HS-5 (cell line): Measurements from ENCODE around the gene PARP4.
"Not testable (repeated sequence)": the region's sequence is repeated elsewhere in the genome, so short reads cannot be mapped to it uniquely, and the experiment has no call there.

Source experiments
- DNase-seq: peaks from one replicate; pipeline ENCODE4 v3.0.0-alpha.2; 2012; ENCODE audit warnings: low read depth

The PARP4 gene

DNA sequence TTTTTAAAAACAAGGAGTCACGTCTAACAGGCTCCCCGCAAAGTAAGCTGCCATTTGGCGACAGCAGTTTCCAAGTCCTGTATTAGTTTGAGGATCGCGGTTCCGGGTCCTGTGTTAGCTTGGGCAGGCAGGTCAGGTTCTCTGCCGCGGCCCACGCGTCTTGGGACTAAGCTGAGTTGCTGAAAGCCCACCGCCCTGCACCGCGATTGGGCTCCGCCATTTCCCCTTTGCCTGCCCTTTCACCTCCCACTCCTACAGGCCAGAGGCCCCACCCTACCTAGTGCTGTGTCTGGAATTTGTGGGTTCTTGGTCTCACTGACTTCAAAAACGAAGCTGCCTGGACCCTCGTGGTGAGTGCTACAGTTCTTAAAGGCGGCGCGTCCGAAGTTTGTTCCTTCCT, 6.8 kb downstream of the PARP4 start:
- no peak for DNase-seq

DNA sequence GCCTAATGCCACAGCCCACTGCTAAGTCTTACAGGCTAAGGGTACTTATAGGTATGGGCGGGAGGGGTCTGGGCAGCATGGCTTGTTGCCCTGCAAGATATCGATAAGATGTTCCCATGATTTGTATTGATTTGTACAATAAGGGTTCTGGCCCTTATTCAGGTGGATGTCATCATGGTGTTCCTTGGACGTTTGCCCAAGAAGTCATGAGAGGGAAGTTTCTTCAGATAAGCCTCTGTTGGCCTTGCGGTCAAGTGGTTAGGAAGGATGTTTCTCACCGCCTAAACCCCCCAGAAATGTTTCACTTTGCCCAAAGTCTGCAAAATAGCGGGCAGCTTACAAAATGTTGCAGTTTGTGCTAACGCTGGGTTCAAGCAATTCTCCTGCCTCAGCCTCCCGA, 7.3 kb downstream of the PARP4 start:
- DNase-seq, result no peak

DNA sequence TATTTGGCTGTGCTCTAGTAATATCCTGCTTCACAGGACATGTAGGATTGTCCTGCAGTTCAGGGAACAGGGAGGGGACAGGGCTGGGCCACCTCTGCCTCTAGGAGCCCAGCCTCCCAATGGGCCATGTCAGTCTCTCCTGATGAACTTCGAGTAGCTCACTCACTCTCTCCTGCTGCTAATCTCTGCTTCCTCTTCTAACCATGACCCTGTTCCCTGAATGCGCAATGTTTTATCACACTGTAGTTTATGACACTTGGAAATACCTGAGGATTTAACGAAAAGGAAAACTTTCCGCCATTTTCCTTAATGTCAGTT, 9.2 kb downstream of the PARP4 start:
- no peak for DNase-seq

DNA sequence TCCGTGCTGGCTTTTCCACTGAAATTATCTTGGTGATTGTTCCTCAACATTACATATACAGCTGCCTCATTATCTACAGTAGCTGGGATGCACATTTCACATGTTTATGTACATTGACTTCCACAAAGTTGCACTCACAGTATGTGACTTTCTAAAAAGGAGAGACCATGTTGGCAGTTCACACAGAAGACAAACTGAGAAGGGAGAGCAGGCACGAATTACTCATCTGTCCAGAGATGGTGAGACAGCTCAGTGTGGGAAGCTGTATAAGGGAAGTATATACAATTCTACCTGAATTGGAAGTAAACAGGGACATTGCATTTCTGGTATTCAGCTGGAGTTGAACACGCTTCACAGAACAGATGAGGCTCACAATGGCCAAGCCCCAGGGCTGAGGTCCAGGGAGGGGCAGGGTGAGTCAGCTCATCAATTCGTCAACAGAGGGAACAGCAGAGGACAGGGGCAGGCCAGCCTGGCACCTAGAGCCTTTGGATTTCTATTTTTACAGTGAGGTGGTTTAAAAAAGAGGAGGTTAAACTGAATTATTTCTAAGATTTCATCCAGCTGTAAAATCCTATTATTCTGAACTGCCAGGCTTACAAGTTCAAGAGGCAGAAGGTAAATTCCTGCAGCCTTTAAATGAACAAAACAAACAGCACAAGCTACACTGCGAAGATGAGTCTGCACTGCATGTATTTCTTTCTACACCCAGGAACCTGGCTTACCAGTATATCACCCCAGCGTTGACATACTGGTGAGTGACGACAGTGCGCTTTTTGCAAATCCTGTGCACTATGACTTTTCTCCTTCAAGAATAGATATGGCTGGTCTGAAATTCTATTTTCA, 9.8 kb downstream of the PARP4 start:
- DNase-seq, result no peak

DNA sequence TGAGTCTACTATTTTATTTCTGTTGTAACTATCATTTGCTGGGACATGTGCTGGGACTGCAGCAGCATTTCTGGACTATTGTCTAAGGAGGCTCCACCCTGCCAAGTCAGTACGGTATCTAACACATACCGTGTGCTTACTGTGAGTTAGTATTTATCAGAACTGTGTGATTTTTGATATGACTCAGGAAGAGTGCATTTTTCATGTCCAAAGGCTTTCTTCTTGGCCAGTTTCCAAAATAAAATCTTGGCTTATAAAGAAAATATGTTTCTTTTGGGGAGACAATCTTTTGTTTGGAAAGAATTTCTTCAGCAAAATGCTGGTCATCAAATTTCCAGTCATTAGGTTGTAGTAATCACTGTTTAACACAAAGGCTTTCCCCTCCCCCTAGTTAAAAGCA, 11.6 kb downstream of the PARP4 start:
- DNase-seq, result peak; percentile 34

DNA sequence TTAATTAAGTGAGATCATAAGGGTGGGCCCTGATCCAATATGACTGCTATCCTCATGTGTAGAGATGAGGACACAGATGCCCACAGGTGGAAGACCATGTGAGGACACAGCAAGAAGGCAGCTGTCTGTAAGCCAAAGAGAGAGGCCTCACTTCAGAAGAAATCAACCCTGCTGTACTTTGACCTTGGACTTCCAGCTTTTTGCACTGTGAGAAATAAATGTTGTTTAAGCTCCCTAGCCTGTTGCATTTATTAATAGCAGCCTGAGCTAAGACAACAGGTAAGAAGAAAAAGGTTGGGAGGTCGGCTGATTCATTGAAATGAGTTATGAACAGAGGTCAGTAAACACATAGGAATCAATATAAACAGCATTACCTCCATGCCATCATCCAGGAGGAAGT, 14.8 kb downstream of the PARP4 start:
- no peak for DNase-seq

DNA sequence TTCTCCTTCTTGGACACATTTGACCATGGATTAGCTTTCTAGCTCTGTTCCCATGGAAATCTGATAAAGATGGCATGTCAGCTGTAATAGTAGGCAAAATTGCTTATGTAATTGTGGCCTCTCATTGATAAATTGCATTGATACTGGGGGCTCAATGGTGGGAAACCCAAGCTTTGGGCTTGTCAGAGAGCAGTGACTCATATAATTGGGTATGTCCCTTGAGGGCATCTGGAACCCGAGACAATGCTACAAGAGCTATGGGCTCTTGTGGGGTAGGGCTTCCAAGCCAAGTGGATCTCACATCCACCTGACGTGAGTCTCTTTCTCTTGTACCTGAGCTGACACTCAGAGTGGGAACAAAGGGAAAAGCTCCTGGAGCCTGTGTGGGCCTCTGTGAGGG, 16.3 kb downstream of the PARP4 start:
- DNase-seq, result not testable (repeated sequence)

DNA sequence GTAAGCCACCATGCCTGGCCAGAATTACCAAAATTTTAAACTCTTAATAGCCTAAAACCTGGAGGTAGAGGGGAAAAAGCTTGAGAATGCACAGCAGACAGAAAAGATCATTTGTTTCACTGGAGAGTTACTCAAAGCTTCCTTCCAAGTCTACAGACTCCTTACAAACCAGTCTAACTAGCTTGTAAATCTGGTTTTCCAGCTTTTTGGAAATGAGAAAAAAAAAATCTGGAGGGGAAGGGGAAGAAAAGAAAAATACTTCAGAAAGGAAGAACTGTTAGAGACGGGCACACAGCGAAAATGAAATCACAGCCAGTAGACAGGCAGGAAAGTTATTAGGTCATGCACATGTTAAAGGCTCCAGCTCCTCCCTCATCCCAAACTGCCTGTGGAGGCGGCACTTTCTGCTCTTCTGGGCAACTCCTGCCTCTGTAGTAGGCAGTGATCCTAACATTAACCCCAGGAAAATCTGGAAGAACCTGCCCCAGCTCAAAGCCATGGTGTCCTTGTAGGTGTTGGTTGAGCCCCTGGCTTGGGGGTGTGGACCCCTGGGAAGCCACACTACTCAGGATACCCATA, 17.3 kb downstream of the PARP4 start:
- no peak for DNase-seq

DNA sequence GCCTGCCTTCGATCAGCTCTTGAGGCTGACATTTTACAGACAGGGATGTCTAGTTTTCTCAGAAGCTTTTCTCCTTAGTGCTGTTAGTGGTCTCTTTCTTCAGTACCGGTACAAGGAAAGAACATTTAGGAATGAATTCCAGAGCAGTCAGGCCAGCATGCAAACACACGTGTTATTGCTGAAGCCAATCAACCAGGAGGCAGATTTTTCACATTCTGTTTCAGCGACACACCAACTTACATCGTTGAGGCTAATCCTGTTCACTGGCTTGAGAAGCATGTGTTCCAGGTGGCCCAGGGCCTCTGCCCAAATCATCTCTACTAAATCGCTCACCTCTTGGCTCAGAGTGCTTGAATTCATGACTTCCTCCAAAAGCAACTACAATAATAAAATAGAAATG, 19.2 kb downstream of the PARP4 start:
- no peak for DNase-seq

DNA sequence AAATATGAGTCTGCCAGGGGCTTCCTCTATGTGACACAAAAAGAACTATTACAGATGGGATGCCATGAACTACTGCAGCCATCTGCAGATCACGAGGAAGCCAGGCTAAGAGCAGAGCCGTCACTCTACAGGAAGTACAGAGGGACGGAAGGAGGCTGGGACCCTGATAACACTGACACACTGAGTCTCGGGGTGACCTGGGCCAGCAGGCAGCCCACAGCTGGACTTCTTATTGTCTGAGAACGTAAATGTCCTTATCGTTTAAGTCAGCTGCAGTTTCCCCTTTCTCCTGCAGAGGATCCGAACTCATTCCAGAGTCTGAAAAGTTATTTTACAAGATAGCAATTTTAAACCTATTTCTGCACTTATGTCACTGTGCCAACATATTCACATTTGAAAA, 20.7 kb downstream of the PARP4 start:
- no peak for DNase-seq

DNA sequence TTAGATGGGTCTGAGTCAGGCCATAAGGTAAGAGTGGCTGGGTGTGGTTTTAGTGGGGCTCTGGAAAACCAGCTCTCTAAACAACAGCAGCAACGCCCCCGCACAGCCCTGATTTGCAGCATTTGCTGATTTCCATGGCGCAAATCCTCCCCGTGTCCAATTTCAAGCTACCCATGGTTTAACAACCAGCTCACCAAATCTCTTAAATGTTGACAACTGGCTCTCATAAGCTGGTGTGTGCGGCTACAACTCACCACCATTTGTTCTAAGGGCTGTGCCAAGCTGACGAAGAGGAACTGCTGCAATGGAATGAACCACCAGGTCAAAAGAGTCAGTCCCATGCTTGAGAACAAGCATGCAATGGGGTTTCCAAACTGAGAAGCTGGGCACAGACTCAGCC, 22.9 kb downstream of the PARP4 start:
- no peak for DNase-seq

DNA sequence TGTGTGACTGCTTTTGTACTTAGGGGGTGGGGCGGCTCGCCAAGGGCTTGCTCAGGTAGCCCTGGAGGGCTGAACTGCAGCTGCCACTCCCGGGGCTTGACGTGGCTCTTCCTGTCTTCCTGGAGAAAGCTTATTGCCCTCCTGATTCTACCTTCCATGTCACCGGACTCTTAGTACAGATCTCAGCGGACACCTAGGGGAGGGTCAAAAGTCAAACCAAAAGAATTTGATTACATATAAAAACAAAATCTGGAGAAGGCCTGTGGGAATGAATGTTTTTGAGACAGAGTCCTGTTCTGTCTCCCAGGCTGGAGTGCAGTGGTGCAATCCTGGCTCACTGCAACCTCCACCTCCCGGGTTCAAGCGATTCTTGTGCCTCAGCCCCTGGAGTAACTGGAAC, 24.5 kb downstream of the PARP4 start:
- DNase-seq, result not testable (repeated sequence)

DNA sequence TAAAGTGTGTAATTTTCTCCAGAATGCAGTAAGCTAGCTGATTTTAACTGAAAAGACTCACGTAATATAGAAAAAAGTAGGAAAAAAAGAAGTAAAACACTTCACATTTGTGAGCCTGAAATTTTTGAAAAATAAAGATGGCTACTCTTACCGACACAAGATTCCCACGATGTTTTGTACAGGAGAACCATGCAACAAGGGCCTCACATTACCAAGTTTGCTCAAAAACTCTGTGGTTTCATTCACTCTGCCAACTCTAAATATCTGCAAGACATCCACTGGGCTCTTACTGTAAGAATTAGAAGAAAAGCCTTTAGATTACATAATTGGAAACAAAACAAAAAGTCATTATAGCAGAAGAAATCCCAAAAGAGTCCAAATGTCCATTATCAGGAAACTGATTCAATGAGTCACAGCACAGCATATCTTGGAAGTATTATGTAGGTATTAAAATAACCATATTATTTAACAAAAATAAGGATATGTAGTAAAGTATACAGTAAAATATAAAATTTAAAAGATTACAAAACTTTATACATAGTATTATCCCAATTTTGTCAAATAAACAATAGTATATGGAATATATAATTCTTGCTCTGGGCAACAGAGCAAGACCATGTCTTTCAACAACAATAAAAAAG, 26.4 kb downstream of the PARP4 start:
- not testable (repeated sequence) for DNase-seq

DNA sequence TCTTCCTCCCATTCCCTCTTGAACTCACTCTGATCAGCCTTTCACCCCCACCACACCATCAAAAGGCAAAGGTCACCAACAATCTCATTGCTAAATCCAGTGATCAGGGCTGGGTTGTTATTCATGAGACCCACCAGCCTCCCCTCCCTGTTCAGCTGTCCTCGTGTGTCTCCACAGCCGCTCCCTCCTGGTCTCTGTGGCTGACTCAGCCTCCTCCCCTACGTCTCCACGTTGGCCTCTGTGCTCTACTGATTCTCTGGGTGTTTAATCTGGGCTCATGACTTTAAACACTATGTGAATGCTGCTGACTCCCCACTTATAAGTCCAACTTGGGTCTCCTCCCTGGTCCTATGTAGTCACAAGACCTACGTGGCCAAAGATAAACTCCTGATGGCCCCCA, 38.9 kb downstream of the PARP4 start:
- no peak for DNase-seq

DNA sequence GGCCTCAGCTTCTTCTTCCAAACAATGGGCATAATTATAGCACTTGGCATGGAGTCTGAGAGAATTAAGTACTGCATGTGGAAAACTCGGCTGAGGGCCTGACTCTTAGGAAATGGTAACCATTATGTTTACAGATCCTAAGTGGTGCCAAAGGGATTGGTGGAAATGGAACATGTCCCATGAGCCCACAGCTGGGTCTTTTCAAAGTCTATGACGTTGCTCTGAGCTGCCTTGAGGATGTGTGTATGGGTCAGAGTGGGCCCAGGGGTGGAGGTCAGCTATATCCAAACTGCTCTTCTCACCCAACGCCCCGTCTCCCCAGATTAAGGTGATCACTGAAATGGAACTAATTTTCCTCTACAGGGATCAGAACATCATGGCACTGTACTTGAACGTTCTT, 40.4 kb downstream of the PARP4 start:
- not testable (repeated sequence) for DNase-seq

DNA sequence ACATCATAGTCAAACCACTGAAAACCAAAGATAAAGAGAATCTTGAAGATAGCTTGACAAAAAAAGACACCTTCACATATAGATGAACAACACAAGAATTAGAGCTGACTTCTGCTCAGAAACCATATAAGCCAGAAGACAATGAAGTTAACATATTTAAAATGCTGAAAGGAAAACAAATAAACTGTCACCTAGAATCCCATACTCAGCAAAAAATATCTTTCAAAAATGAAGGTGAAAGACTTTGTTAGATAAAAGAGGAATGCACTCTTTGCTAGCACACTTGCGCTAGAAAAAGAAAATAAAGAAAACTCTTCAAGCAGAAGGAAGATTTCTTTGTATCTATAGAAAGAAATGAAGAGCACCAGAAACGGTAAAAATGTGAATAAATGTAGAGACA, 49.5 kb downstream of the PARP4 start:
- DNase-seq, result no peak

DNA sequence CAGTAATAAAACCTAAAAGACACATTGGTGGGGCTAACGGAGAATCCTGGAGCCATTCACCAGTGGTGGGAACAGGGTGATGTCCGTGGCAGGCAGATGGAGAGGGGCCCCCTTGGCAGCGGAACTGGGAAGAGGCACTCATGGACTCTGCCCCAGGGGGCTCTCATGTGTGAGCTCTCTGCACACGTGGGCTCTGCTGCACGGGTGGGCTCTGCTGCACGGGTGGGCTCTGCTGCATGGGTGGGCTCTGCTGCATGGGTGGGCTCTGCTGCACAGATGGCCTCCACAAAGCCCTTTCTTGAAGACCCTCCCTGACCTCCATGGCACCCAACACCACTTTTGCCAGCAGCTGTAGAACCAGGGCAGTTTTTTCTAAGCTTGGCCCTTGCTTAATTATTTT, 52.3 kb downstream of the PARP4 start:
- DNase-seq, result no peak

DNA sequence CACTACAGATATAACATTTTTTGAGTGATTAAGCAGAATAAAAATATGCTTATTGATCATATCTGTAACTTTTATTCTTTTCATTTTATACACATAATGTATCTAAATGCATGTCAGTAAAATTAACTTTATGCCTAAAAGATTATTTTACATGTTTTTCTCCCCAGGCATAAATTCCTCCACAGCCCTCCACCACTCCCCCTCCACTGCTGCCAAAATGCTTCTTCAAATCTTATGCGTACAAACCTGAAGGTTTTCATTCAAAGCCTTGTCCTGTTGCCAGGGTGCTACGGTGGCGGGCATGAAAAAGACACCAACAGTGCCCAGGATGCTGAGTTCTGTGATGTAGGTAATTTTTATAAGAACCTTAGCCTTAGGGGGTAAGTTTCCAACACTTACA, 52.9 kb downstream of the PARP4 start:
- no peak for DNase-seq

DNA sequence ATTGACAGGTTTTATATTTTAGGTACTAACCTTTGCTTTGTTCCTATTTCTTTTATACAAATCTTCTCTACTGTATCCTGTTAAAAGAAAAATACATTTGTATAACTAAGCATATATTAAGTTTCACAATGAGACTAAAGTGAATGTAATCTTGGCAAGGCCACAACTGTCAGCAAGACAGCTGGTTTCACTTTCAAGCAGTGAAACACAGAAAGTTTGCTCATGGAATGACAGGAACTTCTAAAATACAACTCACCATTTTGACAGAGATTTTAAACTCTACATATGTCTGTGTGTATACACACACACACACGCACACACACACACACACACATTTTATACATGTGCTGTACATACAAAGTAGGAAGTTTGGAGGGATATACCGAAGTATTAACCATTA, 53.3 kb downstream of the PARP4 start:
- peak; percentile 2 for DNase-seq

DNA sequence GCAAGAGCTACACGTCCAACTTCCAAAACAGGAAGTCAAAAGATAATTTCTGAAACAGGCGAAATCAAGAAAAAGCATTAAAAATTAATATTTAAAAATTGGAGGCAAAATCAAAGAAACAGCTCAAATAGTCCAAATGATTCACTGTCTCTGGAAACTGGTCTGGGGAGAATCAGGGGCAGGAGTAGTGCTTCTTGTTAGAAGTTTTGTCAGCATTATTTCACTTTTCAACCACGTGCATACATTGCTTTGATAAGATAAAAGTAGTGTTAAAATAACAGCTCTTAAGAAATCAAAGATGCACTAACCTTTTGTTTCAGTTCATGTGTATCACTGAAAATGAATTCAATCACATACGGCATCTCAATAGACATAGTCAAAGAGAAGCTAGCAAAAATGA, 53.8 kb downstream of the PARP4 start:
- DNase-seq, result no peak

DNA sequence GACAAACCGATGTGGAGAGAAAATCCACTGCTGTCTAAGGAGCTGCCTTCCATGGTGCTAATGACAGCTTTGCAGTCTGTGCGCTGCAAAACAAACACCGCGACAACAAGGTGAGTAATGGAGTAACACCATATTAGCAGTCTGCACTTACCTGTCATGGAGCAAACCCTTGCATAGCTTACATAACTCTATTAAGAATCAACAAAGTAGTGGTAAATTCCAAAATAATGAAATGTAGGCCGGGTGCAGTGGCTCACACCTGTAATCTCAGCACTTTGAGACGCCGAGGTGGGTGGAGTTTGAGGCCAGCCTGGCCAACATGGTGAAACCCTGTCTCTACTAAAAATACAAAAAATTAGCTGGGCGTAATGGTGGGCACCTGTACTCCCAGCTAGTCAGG, 56.2 kb downstream of the PARP4 start:
- no peak for DNase-seq

DNA sequence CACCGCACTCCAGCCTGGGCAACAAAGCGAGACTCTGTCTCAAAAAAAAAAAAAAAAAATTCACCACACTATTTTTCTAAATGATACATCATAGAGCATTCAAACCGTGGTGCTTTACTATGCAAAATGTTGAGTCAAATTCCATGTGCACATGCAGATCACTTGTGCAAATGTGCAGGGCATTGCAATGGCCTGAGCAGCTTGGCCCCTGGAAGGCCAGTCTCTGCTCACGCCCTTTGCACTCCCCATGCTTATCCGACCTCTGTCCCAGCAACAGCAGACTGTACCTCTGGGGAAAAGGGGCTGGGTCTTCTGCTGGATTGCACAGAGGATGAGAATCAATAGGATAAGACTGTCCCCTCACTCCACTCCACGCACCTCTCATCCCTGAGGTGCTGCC, 58.5 kb downstream of the PARP4 start:
- no peak for DNase-seq

DNA sequence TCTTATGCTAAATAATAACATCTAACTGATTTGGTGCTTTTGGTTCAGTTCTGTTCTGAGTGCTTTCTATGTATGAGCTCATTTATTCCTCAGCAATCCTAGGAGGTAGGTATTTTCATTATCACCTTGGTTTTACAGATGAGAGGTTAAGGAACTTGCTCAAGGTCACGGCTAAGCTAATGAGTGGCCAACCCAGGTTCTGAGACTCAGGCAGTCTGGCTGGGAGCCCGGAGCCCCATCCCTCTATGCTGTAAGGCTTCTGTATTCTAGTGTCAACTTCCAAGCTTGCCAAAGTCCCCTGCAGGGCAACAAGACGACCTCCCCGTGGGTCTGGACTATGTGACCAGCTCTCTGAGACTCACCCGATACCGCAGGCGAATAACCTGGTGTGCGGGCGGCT, 60.5 kb downstream of the PARP4 start:
- no peak for DNase-seq

DNA sequence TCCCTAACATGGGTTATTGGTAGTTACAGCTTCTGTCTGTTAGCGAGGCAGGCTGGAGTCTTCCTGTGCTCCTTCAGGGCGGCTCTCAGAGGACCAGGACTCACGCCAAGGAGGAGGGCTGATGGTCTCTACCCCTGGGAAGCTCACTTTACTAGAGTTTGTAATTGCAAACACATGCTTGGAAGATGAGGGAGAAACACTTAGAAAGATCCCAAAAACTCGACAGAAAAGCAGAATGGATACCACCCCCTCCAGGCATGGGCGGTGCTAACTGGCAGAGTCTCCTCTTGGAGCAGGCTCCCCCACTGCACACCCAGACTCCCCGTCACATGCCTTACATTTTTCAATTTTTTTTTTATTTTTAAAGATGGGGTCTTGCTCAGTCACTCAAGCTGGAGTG, 62.0 kb downstream of the PARP4 start:
- DNase-seq, result no peak
